HG02970 (cell line): ENCODE data around the gene SLC35D3.
"Not testable (repeated sequence)": the region's sequence is repeated elsewhere in the genome, so short reads cannot be mapped to it uniquely, and the experiment has no call there.

Source experiments
- ATAC-seq: cut with Tn5 transposase; IDR thresholded peaks from one replicate; pipeline ENCODE4 v1.9.1; 2021; ENCODE audit warnings: mild to moderate bottlenecking, moderate library complexity, moderate number of reproducible peaks; ENCODE audit not compliant: unreplicated experiment, low FRiP score

SLC35D3 gene

GRCh38 chr6:136962661-136963060 lies 40.6 kb downstream of the SLC35D3 start:
- ATAC-seq: no peak

GRCh38 chr6:136963259-136963658 lies 41.2 kb downstream of the SLC35D3 start:
- no peak for ATAC-seq

- ATAC-seq: no peak
These were observed 42.3 kb downstream of the SLC35D3 start for GRCh38 chr6:136964398-136964797.

GRCh38 chr6:136967876-136968752 lies 46.0 kb downstream of the SLC35D3 start:
- ATAC-seq: peak; percentile 67

- no peak for ATAC-seq
These were observed 46.7 kb downstream of the SLC35D3 start for GRCh38 chr6:136968837-136969236.

- ATAC-seq: no peak
These were observed 47.3 kb downstream of the SLC35D3 start for GRCh38 chr6:136969433-136969832.

GRCh38 chr6:136969930-136970329 lies 47.8 kb downstream of the SLC35D3 start:
- no peak for ATAC-seq

- no peak for ATAC-seq
These were observed 49.5 kb downstream of the SLC35D3 start for GRCh38 chr6:136971609-136972008.

GRCh38 chr6:136973781-136974180 lies 51.7 kb downstream of the SLC35D3 start:
- not testable (repeated sequence) for ATAC-seq
